ENCODE measurements around the gene SLC37A1.
"Not testable (repeated sequence)": the region's sequence is repeated elsewhere in the genome, so short reads cannot be mapped to it uniquely, and the experiment has no call there.

Gene SLC37A1

GRCh38 chr21:42513151-42513984, at the start of gene SLC37A1:
Gene SLC37A1 (plus strand): TSS chr21:42513852. CDS start chr21:42518455, 4,603 bp downstream.
- DNase-seq: peak; percentile 24
- in situ Hi-C loops (cut with HindIII; ENCODE audit: low pct_ligation_motif_present, low pct_unique_long_range_greater_than_20kb, low sequenced_read_pairs): no loop called here

- peak; percentile 48 for DNase-seq
- in situ Hi-C loops (cut with HindIII; ENCODE audit: low pct_ligation_motif_present, low pct_unique_long_range_greater_than_20kb, low sequenced_read_pairs): no loop called here
These were observed 49.7 kb upstream of the SLC37A1 start for GRCh38 chr21:42463861-42464515.

- in situ Hi-C loops (cut with HindIII; ENCODE audit: low pct_ligation_motif_present, low pct_unique_long_range_greater_than_20kb, low sequenced_read_pairs): no loop called here
- DNase-seq: no peak
These were observed 48.4 kb upstream of the SLC37A1 start for GRCh38 chr21:42465008-42465802.

GRCh38 chr21:42465803-42466127, 47.9 kb upstream of the SLC37A1 start:
- in situ Hi-C loops (cut with HindIII; ENCODE audit: low pct_ligation_motif_present, low pct_unique_long_range_greater_than_20kb, low sequenced_read_pairs): no loop called here

GRCh38 chr21:42466700-42467099, 47.0 kb upstream of the SLC37A1 start:
- in situ Hi-C loops (cut with HindIII; ENCODE audit: low pct_ligation_motif_present, low pct_unique_long_range_greater_than_20kb, low sequenced_read_pairs): no loop called here
- no peak for DNase-seq

More at GRCh38 chr21:42465803-42466127, 47.9 kb upstream of the SLC37A1 start:
- DNase-seq: no peak

- peak; percentile 31 for DNase-seq
These were observed 46.3 kb upstream of the SLC37A1 start for GRCh38 chr21:42467140-42467983.

GRCh38 chr21:42468491-42469131, 45.0 kb upstream of the SLC37A1 start:
- in situ Hi-C loops (cut with HindIII; ENCODE audit: low pct_ligation_motif_present, low pct_unique_long_range_greater_than_20kb, low sequenced_read_pairs): no loop called here
- no peak for DNase-seq

More at GRCh38 chr21:42467140-42467983, 46.3 kb upstream of the SLC37A1 start:
- in situ Hi-C loops (cut with HindIII; ENCODE audit: low pct_ligation_motif_present, low pct_unique_long_range_greater_than_20kb, low sequenced_read_pairs): no loop called here

GRCh38 chr21:42469272-42469671, 44.4 kb upstream of the SLC37A1 start:
- no peak for DNase-seq
- in situ Hi-C loops (cut with HindIII; ENCODE audit: low pct_ligation_motif_present, low pct_unique_long_range_greater_than_20kb, low sequenced_read_pairs): no loop called here

- in situ Hi-C loops (cut with HindIII; ENCODE audit: low pct_ligation_motif_present, low pct_unique_long_range_greater_than_20kb, low sequenced_read_pairs); DNase-seq: not testable (repeated sequence)
These were observed 43.9 kb upstream of the SLC37A1 start for GRCh38 chr21:42469726-42470125.

- in situ Hi-C loops (cut with HindIII; ENCODE audit: low pct_ligation_motif_present, low pct_unique_long_range_greater_than_20kb, low sequenced_read_pairs): no loop called here
- no peak for DNase-seq
These were observed 42.4 kb upstream of the SLC37A1 start for GRCh38 chr21:42471206-42471605.

GRCh38 chr21:42471716-42472330, 41.8 kb upstream of the SLC37A1 start:
- DNase-seq: no peak
- in situ Hi-C loops (cut with HindIII; ENCODE audit: low pct_ligation_motif_present, low pct_unique_long_range_greater_than_20kb, low sequenced_read_pairs): no loop called here

- in situ Hi-C loops (cut with HindIII; ENCODE audit: low pct_ligation_motif_present, low pct_unique_long_range_greater_than_20kb, low sequenced_read_pairs): no loop called here
- DNase-seq: no peak
These were observed 41.1 kb upstream of the SLC37A1 start for GRCh38 chr21:42472521-42472920.

GRCh38 chr21:42473498-42474042, 40.1 kb upstream of the SLC37A1 start:
- DNase-seq: no peak
- in situ Hi-C loops (cut with HindIII; ENCODE audit: low pct_ligation_motif_present, low pct_unique_long_range_greater_than_20kb, low sequenced_read_pairs): no loop called here

GRCh38 chr21:42474043-42474831, 39.4 kb upstream of the SLC37A1 start:
- peak; percentile 69 for DNase-seq
- in situ Hi-C loops (cut with HindIII; ENCODE audit: low pct_ligation_motif_present, low pct_unique_long_range_greater_than_20kb, low sequenced_read_pairs): no loop called here

GRCh38 chr21:42475036-42475435, 38.6 kb upstream of the SLC37A1 start:
- in situ Hi-C loops (cut with HindIII; ENCODE audit: low pct_ligation_motif_present, low pct_unique_long_range_greater_than_20kb, low sequenced_read_pairs): no loop called here

GRCh38 chr21:42475526-42476387, 37.9 kb upstream of the SLC37A1 start:
- in situ Hi-C loops (cut with HindIII; ENCODE audit: low pct_ligation_motif_present, low pct_unique_long_range_greater_than_20kb, low sequenced_read_pairs): no loop called here
- DNase-seq: no peak

More at GRCh38 chr21:42475036-42475435, 38.6 kb upstream of the SLC37A1 start:
- peak; percentile 62 for DNase-seq

Measured in ACHN (cell line).